Testis (tissue), 3 donors: Measurements from ENCODE around the gene KCTD1. TPM values are rescaled to one million over a fixed set of nuclear protein-coding genes. Genes with fewer than 3 reads are reported as not detected.

Experiments used
- DNase-seq: peaks from one replicate; pipeline ENCODE4 v3.0.0-alpha.2; 2019
- H3K27ac ChIP-seq, 2 donors: fragments of 200-600 bp; sonication (generic); one replicate each; pipeline ENCODE4 v1.5.1; 2019
- H3K27me3 ChIP-seq: fragments of 200-600 bp; sonication (generic); one replicate; pipeline ENCODE4 v1.5.1; 2019
- H3K36me3 ChIP-seq: fragments of 200-600 bp; sonication (generic); one replicate; pipeline ENCODE4 v1.5.1; 2017; ENCODE audit warnings: low read depth; ENCODE audit errors: missing control alignments
- H3K4me1 ChIP-seq: fragments of 200-600 bp; sonication (generic); one replicate; pipeline ENCODE4 v1.5.1; 2019
- H3K4me3 ChIP-seq, 2 donors: fragments of 200-600 bp; sonication (generic); one replicate each; pipeline ENCODE4 v1.5.1; 2017 to 2019
- H3K9me3 ChIP-seq: fragments of 200-600 bp; sonication (generic); one replicate; pipeline ENCODE4 v1.5.1; 2017
- CTCF ChIP-seq, 3 experiments: fragments of 450-650 bp in 2 of 3; fragments of 200-600 bp in 1 of 3; sonication (generic) in 1 of 3; IDR thresholded peaks; one replicate each; pipeline ENCODE4 v1.5.1; 2016 to 2019; ENCODE audit warnings: antibody characterized with exemption in 3 of 3, mild to moderate bottlenecking in 2 of 3, moderate library complexity in 1 of 3
- POLR2A ChIP-seq: fragments of 450-650 bp; IDR thresholded peaks from one replicate; pipeline ENCODE4 v1.6.1; 2017; ENCODE audit warnings: antibody characterized with exemption, mild to moderate bottlenecking, moderate library complexity
- WGBS, 2 donors: methylation state at CpG; one replicate each; pipeline ENCODE4 v1.1.5; 2018; 5-methylcytosine and 5-hydroxymethylcytosine counted together
- intact Hi-C: fragments of 100-400 bp; cut with DNase I; formaldehyde crosslinking; loops from one replicate; pipeline ENCODE4 v1.15.1; 2023; ENCODE audit warnings: low total_unique reads
- polyA plus RNA-seq: library from polyadenylated mRNA; stranded (reverse); fragments of 350-450 nt; fragmentation: Illumina TruSeq; extraction: RNeasy Lipid Tissue Mini Kit (QIAGEN cat#74804); gene quantifications from one replicate; pipeline ENCODE4 v1.2.3, GENCODE V29; 2014; ENCODE audit warnings: low read depth, low replicate concordance; ENCODE audit not compliant: insufficient read depth
- total RNA-seq, 2 donors: library from RNA; depleted of rRNA; stranded (reverse); fragments of >200 nt; gene quantifications; one replicate each; pipeline ENCODE4 v1.2.3, GENCODE V29; 2016

The KCTD1 gene
- total and polyA plus RNA-seq, 3 donors from 2014 or later: 13.1 to 19.9 (median 19.6) TPM

GRCh38 chr18:26550998-26551694, 2.8 kb upstream of the KCTD1 start:
- no peak for DNase-seq
- 12 to 25% methylated on average over 22 to 28 of the region's 28 CpGs for WGBS, 2 donors
- Histone ChIP-seq H3K27ac (no peak overlapping the region), H3K36me3 (no peaks in the 10 kb centered on the region), H3K4me1 (peaks cover 10% of the 10 kb centered on the region), H3K9me3 (no peaks in the 10 kb centered on the region), H3K27me3 (no peaks in the 10 kb centered on the region), H3K4me3 (peak overlapping the region; percentile 70 to 73)
- TF ChIP-seq CTCF (IDR thresholded peaks at IDR 0.05): no peak
- intact Hi-C loops: no loop called here

- Histone ChIP-seq H3K27me3 (no peaks in the 10 kb centered on the region), H3K4me1 (peaks cover 15% of the 10 kb centered on the region), H3K9me3 (no peaks in the 10 kb centered on the region), H3K4me3 (peak overlapping the region; percentile 70 to 73), H3K36me3 (no peaks in the 10 kb centered on the region), H3K27ac (peak overlapping the region in 1 of 2 donors; percentile 66)
- TF ChIP-seq CTCF (IDR thresholded peaks at IDR 0.05): no peak
- WGBS, 2 donors: 0% methylated on average over 69 of the region's 71 CpGs; no CpG with 5 or more reads in 1 of the 2 donors
- intact Hi-C loops: no loop called here
- peak; percentile 72 for DNase-seq
Observed at GRCh38 chr18:26549263-26550094, 1.1 kb upstream of the KCTD1 start.

- TF ChIP-seq CTCF (IDR thresholded peaks at IDR 0.05): peak in 2 of 3 experiments; percentile 13 to 27
- no peak for TF ChIP-seq POLR2A
- Histone ChIP-seq H3K36me3 (no peaks in the 10 kb centered on the region), H3K9me3 (no peaks in the 10 kb centered on the region), H3K27me3 (no peaks in the 10 kb centered on the region), H3K27ac (peak overlapping the region in 1 of 2 donors; percentile 66), H3K4me1 (peaks cover 15% of the 10 kb centered on the region), H3K4me3 (peak overlapping the region; percentile 70 to 73)
- intact Hi-C loops: no loop called here
- peak; percentile 79 for DNase-seq
- WGBS, 2 donors: 4 to 10% methylated on average over 39 to 83 of the region's 84 CpGs
Observed at GRCh38 chr18:26547646-26548414, 523 bp downstream of the KCTD1 start.

- peaks cover 15% of the 10 kb centered on the region for H3K4me1 ChIP-seq
- no peaks in the 10 kb centered on the region for H3K27me3 ChIP-seq
- peak; percentile 15 for DNase-seq
- peak overlapping the region; percentile 70 to 73 for H3K4me3 ChIP-seq
- no peak for TF ChIP-seq CTCF (IDR thresholded peaks at IDR 0.05)
- TF ChIP-seq POLR2A: no peak
- no peak overlapping the region for H3K27ac ChIP-seq
- H3K9me3 ChIP-seq: no peaks in the 10 kb centered on the region
- H3K36me3 ChIP-seq: no peaks in the 10 kb centered on the region
- intact Hi-C loops: no loop called here
- WGBS, 2 donors: 51 to 73% methylated on average over 31 to 68 of the region's 69 CpGs
Observed at GRCh38 chr18:26546875-26547645, 1.3 kb downstream of the KCTD1 start.
